CD14-positive monocyte (primary cell): ENCODE data around the gene FAM151B. TPM values are rescaled to one million over a fixed set of nuclear protein-coding genes. Genes with fewer than 3 reads are reported as not detected.

Experiments used
- DNase-seq, 3 donors: peaks; one replicate each; pipeline ENCODE4 v3.0.0-alpha.2; 2011 to 2022
- H2AFZ ChIP-seq: 2 replicates; pipeline ENCODE4 v1.6.0; 2012; ENCODE audit warnings: mild to moderate bottlenecking, low read depth, low read length, inconsistent platforms; ENCODE audit not compliant: insufficient read depth, poor library complexity, severe bottlenecking
- H3K27ac ChIP-seq, 2 donors: 1 replicate in 1 of 2; 2 replicates in 1 of 2; pipeline ENCODE4 v1.5.1; 2012 to 2013; ENCODE audit warnings: low read length in 2 of 2, control low read depth in 1 of 2, inconsistent platforms in 1 of 2, low read depth in 1 of 2, mild to moderate bottlenecking in 1 of 2
- H3K27me3 ChIP-seq, 2 donors: one replicate each; pipeline versions ENCODE4 v1.6.0 to v1.6.1; 2011 to 2013; ENCODE audit warnings: low read length in 2 of 2; ENCODE audit not compliant: control insufficient read depth in 2 of 2, insufficient read depth in 2 of 2
- H3K36me3 ChIP-seq, 2 donors: replicated peaks in 1 of 2; 1 replicate in 1 of 2; 2 replicates in 1 of 2; pipeline versions ENCODE4 v1.5.1 to v1.6.1; 2012 to 2013; ENCODE audit warnings: low read length in 2 of 2, control low read depth in 1 of 2, inconsistent platforms in 1 of 2, mild to moderate bottlenecking in 1 of 2; ENCODE audit not compliant: insufficient read depth in 2 of 2, control insufficient read depth in 1 of 2
- H3K4me1 ChIP-seq, 2 donors: 1 replicate in 1 of 2; 2 replicates in 1 of 2; pipeline versions ENCODE4 v1.5.1 to v1.6.1; 2012 to 2013; ENCODE audit warnings: low read length in 2 of 2, control low read depth in 1 of 2, inconsistent platforms in 1 of 2, mild to moderate bottlenecking in 1 of 2, moderate library complexity in 1 of 2; ENCODE audit not compliant: insufficient read depth in 2 of 2, control insufficient read depth in 1 of 2
- H3K4me2 ChIP-seq: replicated peaks from 2 replicates; pipeline ENCODE3; 2012; ENCODE audit warnings: low read length, moderate library complexity, mild to moderate bottlenecking; ENCODE audit not compliant: poor library complexity, severe bottlenecking; ENCODE audit errors: extremely low read depth
- H3K4me3 ChIP-seq, 3 experiments: fragments of 200-600 bp in 1 of 3; sonication (generic) in 1 of 3; replicated peaks in 1 of 3; 1 replicate in 2 of 3; 2 replicates in 1 of 3; pipeline ENCODE4 v1.5.1; 2011 to 2013; ENCODE audit warnings: low read length in 3 of 3, mild to moderate bottlenecking in 3 of 3, control low read depth in 2 of 3, low read depth in 2 of 3, inconsistent platforms in 1 of 3, moderate library complexity in 1 of 3
- H3K79me2 ChIP-seq: 2 replicates; pipeline ENCODE4 v1.6.0; 2012; ENCODE audit warnings: mild to moderate bottlenecking, control low read depth, inconsistent platforms, low read length, moderate library complexity; ENCODE audit not compliant: insufficient read depth
- H3K9ac ChIP-seq: 2 replicates; pipeline ENCODE4 v1.6.0; 2017; ENCODE audit warnings: low read length, mild to moderate bottlenecking; ENCODE audit not compliant: insufficient read depth, poor library complexity, severe bottlenecking
- H3K9me3 ChIP-seq, 2 donors: replicated peaks in 1 of 2; 1 replicate in 1 of 2; 2 replicates in 1 of 2; pipeline versions ENCODE4 v1.5.1 to v1.6.1; 2012 to 2013; ENCODE audit warnings: low read length in 2 of 2, control low read depth in 1 of 2; ENCODE audit not compliant: control insufficient read depth in 1 of 2, insufficient read depth in 1 of 2
- H4K20me1 ChIP-seq: 2 replicates; pipeline ENCODE4 v1.6.0; 2012; ENCODE audit warnings: mild to moderate bottlenecking, low read length, control low read depth, moderate library complexity; ENCODE audit not compliant: insufficient read depth
- H3K27ac Mint-ChIP-seq, 7 donors: one replicate each; pipeline ENCODE4 v1.8.0; 2020; ENCODE audit warnings: mild to moderate bottlenecking in 7 of 7, mixed read lengths in 7 of 7, moderate library complexity in 6 of 7, inconsistent platforms in 2 of 7
- H3K27me3 Mint-ChIP-seq, 3 donors: one replicate each; pipeline ENCODE4 v1.8.0; 2021 to 2022; ENCODE audit warnings: low read depth in 3 of 3, mild to moderate bottlenecking in 3 of 3, mixed read lengths in 3 of 3, moderate library complexity in 3 of 3, inconsistent platforms in 1 of 3
- H3K36me3 Mint-ChIP-seq, 2 donors: one replicate each; pipeline ENCODE4 v1.8.0; 2020; ENCODE audit warnings: mixed read lengths in 2 of 2, inconsistent platforms in 1 of 2, mild to moderate bottlenecking in 1 of 2
- H3K4me1 Mint-ChIP-seq: one replicate; pipeline ENCODE4 v1.8.0; 2020; ENCODE audit warnings: mild to moderate bottlenecking, mixed read lengths
- H3K4me3 Mint-ChIP-seq, 2 donors: one replicate each; pipeline ENCODE4 v1.8.0; 2020; ENCODE audit warnings: mild to moderate bottlenecking in 2 of 2, mixed read lengths in 2 of 2, moderate library complexity in 1 of 2
- H3K9me3 Mint-ChIP-seq, 7 donors: one replicate each; pipeline ENCODE4 v1.8.0; 2020 to 2022; ENCODE audit warnings: mixed read lengths in 7 of 7, mild to moderate bottlenecking in 6 of 7, moderate library complexity in 6 of 7, inconsistent platforms in 2 of 7
- CTCF ChIP-seq: fragments of 200-600 bp; IDR thresholded peaks from one replicate; pipeline ENCODE4 v1.8.0; 2022; ENCODE audit warnings: antibody characterized with exemption, mild to moderate bottlenecking
- WGBS: methylation state at CpG from one replicate; pipeline ENCODE4 v1.1.5; 2013; ENCODE audit warnings: missing lambda C conversion rate; ENCODE audit not compliant: insufficient coverage; 5-methylcytosine and 5-hydroxymethylcytosine counted together
- intact Hi-C, 2 donors: fragments of 100-400 bp; cut with micrococcal nuclease; formaldehyde crosslinking; loops; one replicate each; pipeline versions ENCODE4 v1.15.0 to v1.15.1; 2023
- polyA plus RNA-seq, 3 donors: library from polyadenylated mRNA; depleted of rRNA in 1 of 3; unstranded in 2 of 3; stranded (reverse) in 1 of 3; fragments of 300-500 nt in 2 of 3; fragments of >200 nt in 1 of 3; fragmentation: Illumina TruSeq in 2 of 3; gene quantifications; 1 replicate in 2 of 3; 2 replicates in 1 of 3; pipeline ENCODE4 v1.2.3, GENCODE V29; 2012 to 2021

Gene FAM151B
- polyA plus RNA-seq, 3 donors: 3.2 to 10.2 (median 4.5) TPM

GRCh38 chr5:80573062-80573461 lies 85.2 kb downstream of the FAM151B start:
- H3K4me1 ChIP-seq: peaks cover 16 to 20% of the 10 kb centered on the region in 2 donors
- Mint-ChIP-seq H3K4me1 (peaks cover 6% of the 10 kb centered on the region), H3K4me3 (no peak overlapping the region), H3K27ac (no peak overlapping the region), H3K27me3 (peaks cover 54 to 78% (median 71%) of the 10 kb centered on the region in 3 donors), H3K36me3 (peaks cover 0 to 4% of the 10 kb centered on the region in 2 donors), H3K9me3 (peaks cover 0 to 17% (median 7%) of the 10 kb centered on the region in 7 donors)
- no peaks in the 10 kb centered on the region for H4K20me1 ChIP-seq
- no peaks in the 10 kb centered on the region for H3K79me2 ChIP-seq
- H3K4me2 ChIP-seq: no peak overlapping the region
- H3K36me3 ChIP-seq: no peaks in the 10 kb centered on the region
- H3K4me3 ChIP-seq: no peak overlapping the region
- H3K27ac ChIP-seq: no peak overlapping the region
- peaks cover 0 to 13% of the 10 kb centered on the region in 2 donors for H3K9me3 ChIP-seq
- no peak overlapping the region for H2AFZ ChIP-seq
- intact Hi-C loops: no loop called here
- no peak for TF ChIP-seq CTCF
- WGBS: 72% methylated on average over 2 of the region's 3 CpGs
- DNase-seq: no peak
- no peak overlapping the region for H3K9ac ChIP-seq
- peaks cover 37 to 61% of the 10 kb centered on the region in 2 donors for H3K27me3 ChIP-seq

- Histone ChIP-seq H3K9me3 (no peaks in the 10 kb centered on the region), H3K27me3 (peaks cover 19 to 32% of the 10 kb centered on the region in 2 donors), H3K79me2 (no peaks in the 10 kb centered on the region), H4K20me1 (no peaks in the 10 kb centered on the region), H3K36me3 (no peaks in the 10 kb centered on the region), H3K4me1 (no peaks in the 10 kb centered on the region), H2AFZ (no peak overlapping the region), H3K27ac (no peak overlapping the region), H3K9ac (no peak overlapping the region), H3K4me2 (no peak overlapping the region), H3K4me3 (no peak overlapping the region)
- Mint-ChIP-seq H3K9me3 (peaks cover 0 to 7% (median 5%) of the 10 kb centered on the region in 7 donors), H3K4me3 (no peak overlapping the region), H3K4me1 (no peaks in the 10 kb centered on the region), H3K27ac (no peak overlapping the region), H3K36me3 (no peaks in the 10 kb centered on the region), H3K27me3 (peaks cover 33 to 48% (median 44%) of the 10 kb centered on the region in 3 donors)
- 100% methylated on average over 1 of the region's 5 CpGs for WGBS
- no peak for DNase-seq
- intact Hi-C loops: no loop called here
- no peak for TF ChIP-seq CTCF
These were observed 88.5 kb downstream of the FAM151B start for GRCh38 chr5:80576383-80576782.
